Measurements from ENCODE around the gene PLXNA4.
A peak's percentile ranks its signal among the peaks of the same experiment; 100 is the strongest.

The PLXNA4 gene

GRCh38 chr7:132471515-132471914 is 104.8 kb downstream of the PLXNA4 start:
- DNase-seq (no peak), ATAC-seq (no peak)

- DNase-seq: no peak
These were observed 106.6 kb downstream of the PLXNA4 start for GRCh38 chr7:132469681-132470080.

GRCh38 chr7:132469264-132469663 is 107.0 kb downstream of the PLXNA4 start:
- ATAC-seq (no peak), DNase-seq (no peak)

More at GRCh38 chr7:132469681-132470080, 106.6 kb downstream of the PLXNA4 start:
- ATAC-seq: no peak

GRCh38 chr7:132466367-132466766 is 109.9 kb downstream of the PLXNA4 start:
- DNase-seq (no peak), ATAC-seq (peak; percentile 45)

GRCh38 chr7:132465516-132465915 is 110.8 kb downstream of the PLXNA4 start:
- no peak for DNase-seq
- ATAC-seq: no peak

GRCh38 chr7:132464740-132465139 is 111.5 kb downstream of the PLXNA4 start:
- ATAC-seq: no peak
- DNase-seq: no peak

GRCh38 chr7:132463922-132464321 is 112.3 kb downstream of the PLXNA4 start:
- DNase-seq (no peak), ATAC-seq (no peak)

- no peak for DNase-seq
- ATAC-seq: no peak
These were observed 113.8 kb downstream of the PLXNA4 start for GRCh38 chr7:132462478-132462877.

- DNase-seq (no peak), ATAC-seq (peak; percentile 60)
These were observed 115.2 kb downstream of the PLXNA4 start for GRCh38 chr7:132461032-132461592.

- DNase-seq (no peak), ATAC-seq (no peak)
These were observed 117.5 kb downstream of the PLXNA4 start for GRCh38 chr7:132458729-132459128.

GRCh38 chr7:132457658-132458057 is 118.6 kb downstream of the PLXNA4 start:
- ATAC-seq (no peak), DNase-seq (no peak)

- ATAC-seq: no peak
These were observed 119.9 kb downstream of the PLXNA4 start for GRCh38 chr7:132456418-132456817.

GRCh38 chr7:132455378-132455777 is 120.9 kb downstream of the PLXNA4 start:
- peak; percentile 38 for DNase-seq
- peak; percentile 63 for ATAC-seq

More at GRCh38 chr7:132456418-132456817, 119.9 kb downstream of the PLXNA4 start:
- DNase-seq: no peak

- ATAC-seq (peak; percentile 47), DNase-seq (no peak)
These were observed 122.4 kb downstream of the PLXNA4 start for GRCh38 chr7:132453826-132454225.

- ATAC-seq: no peak
- peak; percentile 34 for DNase-seq
These were observed 125.1 kb downstream of the PLXNA4 start for GRCh38 chr7:132451161-132451560.

- ATAC-seq (no peak), DNase-seq (no peak)
These were observed 125.6 kb downstream of the PLXNA4 start for GRCh38 chr7:132450696-132451095.

GRCh38 chr7:132450188-132450587 is 126.1 kb downstream of the PLXNA4 start:
- peak; percentile 69 for ATAC-seq

GRCh38 chr7:132446666-132447278 is 129.5 kb downstream of the PLXNA4 start:
- ATAC-seq: no peak
- DNase-seq: no peak

More at GRCh38 chr7:132450188-132450587, 126.1 kb downstream of the PLXNA4 start:
- peak; percentile 39 for DNase-seq

GRCh38 chr7:132446260-132446659 is 130.0 kb downstream of the PLXNA4 start:
- DNase-seq: no peak
- ATAC-seq: no peak

- ATAC-seq: no peak
- no peak for DNase-seq
These were observed 132.3 kb downstream of the PLXNA4 start for GRCh38 chr7:132443761-132444520.

- ATAC-seq (no peak), DNase-seq (no peak)
These were observed 134.3 kb downstream of the PLXNA4 start for GRCh38 chr7:132441935-132442334.

GRCh38 chr7:132440151-132440550 is 136.1 kb downstream of the PLXNA4 start:
- ATAC-seq: no peak

GRCh38 chr7:132438926-132439325 is 137.3 kb downstream of the PLXNA4 start:
- no peak for ATAC-seq
- no peak for DNase-seq

More at GRCh38 chr7:132440151-132440550, 136.1 kb downstream of the PLXNA4 start:
- no peak for DNase-seq
